ENCODE measurements around the gene NIPAL1.

NIPAL1 gene

DNA sequence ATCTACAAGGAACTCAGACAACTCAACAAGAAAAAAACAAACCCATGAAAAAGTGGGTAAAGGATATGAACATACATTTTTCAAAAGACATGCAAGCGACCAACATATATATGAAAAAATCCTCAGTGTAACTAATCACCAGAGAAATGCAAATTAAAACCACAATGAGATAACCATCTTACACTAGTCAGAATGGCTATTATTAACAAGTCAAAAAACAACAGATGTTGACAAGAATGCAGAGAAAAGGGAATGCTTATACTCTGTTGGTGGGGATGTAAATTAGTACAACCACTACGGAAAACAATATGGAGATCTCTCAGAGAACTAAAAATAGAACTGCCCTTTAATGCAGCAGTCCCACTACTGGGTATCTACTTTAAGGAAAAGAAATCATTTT is 12.1 kb downstream of the NIPAL1 start:
- DNase-seq, result no peak

DNA sequence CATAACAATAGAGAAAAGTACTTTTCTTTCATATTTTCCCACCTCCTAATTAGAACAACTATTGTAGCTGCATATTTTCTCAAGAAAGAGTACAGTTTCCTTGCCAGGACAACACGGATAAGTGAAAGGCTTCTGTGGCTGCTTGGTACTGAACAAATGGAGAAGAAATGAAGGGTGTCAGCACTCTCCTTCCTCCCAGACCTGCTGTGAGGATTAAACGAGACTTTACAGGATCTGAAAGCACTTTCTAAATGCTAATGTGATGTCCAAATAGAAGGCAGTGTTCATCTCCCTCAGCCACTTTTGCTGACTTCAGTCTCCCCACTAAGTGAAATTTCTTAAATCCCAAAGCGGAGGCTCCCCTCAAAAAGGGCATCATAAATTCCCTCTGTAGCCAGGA is 13.9 kb downstream of the NIPAL1 start:
- DNase-seq, result no peak

DNA sequence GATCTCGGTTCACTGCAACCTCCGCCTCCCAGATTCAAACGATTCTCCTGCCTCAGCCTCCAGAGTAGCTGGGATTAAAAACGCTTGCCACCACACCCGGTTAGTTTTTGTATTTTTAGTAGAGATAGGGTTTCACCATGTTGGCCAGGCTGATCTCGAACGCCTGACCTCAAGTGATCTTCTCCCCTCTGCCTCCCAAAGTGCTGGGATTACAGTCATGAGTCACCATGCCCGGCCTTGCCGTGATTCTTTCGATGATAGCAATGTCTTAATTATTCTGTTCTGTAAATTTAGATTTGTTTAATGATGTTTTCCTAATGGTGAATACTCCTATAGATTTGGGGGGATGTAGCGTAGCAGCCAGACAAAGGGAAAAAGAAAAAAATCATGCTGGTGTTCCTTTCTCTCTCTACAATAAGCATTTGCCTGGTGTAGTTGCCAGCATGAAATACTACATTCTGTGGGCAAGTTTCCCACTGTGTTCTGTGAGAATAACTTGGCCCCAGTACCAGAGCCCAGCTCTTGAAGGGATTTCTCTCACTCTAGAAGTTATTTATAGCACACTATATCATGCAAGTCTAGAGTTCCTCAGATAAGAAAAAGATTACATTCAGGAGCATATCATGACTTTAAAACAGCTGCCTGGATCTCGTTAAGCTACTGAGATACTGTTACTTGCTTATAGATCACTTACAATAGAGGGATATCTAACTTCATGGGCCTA is 15.4 kb downstream of the NIPAL1 start:
- no peak for DNase-seq

DNA sequence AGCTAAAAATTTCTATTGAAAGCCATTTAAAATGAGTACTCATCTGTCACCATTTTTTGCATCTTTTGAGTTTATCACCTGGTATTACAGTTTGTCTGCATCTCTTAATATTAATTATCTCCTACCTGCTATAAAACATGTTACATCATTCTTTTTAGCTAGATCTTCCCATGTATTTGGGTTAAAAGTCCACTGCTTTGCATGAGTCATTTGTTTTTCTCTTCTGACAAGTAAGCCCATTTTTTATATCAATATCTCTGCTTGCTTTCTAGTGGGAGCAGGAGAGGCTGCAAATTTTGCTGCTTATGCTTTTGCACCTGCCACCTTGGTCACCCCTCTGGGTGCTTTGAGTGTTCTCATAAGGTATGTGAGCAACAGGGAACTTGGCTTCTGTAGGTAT is 16.1 kb downstream of the NIPAL1 start:
- no peak for DNase-seq

DNA sequence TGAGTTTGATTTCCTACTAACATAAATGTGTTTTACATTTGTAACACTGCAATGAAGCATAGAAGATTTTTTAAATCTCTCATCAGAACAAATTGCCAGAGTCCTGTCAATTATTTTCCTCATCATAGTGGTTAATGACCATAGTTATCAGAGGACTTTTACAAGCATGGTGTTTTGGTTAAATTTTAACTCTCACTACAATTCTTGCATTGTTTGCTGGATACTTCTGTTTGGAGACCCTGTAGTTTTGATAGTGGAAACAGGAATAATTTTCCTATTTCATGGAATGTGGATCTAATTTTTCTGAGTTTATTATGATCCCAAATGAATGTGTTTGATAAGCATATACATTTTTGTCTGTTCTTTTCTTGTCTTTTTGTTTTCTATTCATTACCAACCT is 16.8 kb downstream of the NIPAL1 start:
- no peak for DNase-seq

DNA sequence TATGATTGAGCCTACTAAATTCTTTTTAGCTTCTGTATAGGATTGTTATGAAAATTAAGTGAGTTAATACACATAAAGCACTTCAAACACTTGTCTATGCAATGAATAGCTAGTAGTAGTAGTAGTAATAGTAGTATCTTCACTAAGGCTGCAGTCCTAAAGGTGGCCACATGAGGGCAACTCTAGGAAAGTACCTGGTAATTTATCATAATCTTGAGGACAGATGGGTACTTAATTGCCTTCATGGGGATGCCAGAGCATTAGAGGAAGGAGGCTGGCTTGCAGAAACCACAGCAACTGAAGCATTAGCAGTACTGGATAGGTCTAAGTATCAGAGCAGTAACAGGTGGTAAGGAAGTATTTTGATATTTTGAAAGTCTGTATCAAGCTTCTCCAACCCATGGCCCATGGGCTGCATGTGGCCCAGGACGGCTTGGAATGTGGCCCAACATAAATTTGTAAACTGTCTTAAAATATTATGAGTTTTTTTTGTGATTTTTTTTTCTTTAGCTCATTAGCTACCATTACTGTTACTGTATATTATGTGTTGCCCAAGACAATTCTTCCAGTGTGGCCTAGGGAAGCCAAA is 17.3 kb downstream of the NIPAL1 start:
- DNase-seq, result no peak

DNA sequence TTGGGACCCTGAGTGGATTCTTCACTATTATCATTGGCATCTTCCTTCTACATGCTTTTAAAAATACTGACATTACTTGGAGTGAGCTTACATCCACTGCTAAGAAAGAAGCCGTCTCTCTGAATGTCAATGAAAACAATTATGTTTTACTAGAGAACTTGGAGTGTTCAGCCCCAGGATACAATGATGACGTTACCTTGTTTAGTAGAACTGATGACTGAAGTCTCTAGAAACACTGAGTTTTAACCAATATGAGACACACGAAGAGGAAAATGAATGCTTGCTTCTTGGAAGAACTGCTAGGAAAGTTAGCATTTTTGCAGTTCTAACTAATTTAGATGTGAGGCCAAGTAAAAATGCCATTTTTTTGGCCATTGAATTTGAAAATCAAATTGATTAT is 19.4 kb downstream of the NIPAL1 start:
- no peak for DNase-seq

DNA sequence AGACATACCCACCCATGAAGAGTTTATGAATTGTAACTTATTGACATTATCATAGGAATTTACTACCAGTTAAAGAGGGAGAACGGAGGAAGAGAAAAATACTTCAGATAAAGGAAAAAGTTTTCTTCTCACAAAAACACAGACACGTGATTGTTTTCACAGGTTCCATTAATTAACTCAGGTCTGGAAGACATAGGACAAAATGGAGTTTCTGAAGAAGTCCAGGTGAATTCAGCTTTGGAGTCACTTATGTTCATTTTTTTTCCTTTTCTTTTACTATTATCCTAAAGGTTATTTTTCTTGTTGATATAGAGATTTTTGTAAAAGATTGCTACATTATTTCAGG is 20.5 kb downstream of the NIPAL1 start:
- no peak for DNase-seq

DNA sequence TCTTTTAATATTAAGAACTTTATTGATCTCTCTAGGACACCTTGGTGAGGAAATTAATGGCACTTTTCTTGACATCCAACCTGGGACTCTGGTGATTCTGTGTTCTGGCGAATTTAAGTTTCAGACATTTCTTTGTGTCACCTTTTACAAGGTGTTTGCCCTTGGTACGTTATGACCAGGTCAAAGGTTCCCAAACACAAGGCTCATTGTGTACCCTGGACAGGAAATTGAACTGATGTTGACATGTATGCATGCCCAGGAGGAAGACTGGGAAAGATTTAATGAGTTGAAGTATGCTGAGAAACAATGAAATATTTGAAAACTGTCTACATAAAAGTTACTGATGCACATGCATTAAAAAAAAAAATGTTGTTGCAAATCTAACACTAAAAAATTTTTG is 22.1 kb downstream of the NIPAL1 start:
- no peak for DNase-seq

DNA sequence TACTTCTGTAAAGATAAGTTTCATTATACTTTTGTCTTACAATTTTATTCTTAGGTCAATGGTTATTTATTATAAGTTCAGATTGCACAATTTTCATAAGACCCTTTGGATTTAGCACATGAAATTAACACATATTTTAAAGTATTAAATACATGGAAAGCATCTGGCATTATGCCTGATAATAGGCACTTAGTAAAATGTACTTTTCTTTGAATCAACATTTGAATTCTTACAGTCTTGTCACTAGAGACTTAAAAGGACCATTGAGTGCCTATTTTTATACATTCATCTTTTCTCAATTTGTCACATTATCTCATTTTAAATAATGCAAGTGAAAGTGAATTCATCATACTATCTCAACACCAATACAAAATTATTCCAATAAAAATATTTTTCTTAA is 23.0 kb downstream of the NIPAL1 start:
- no peak for DNase-seq

DNA sequence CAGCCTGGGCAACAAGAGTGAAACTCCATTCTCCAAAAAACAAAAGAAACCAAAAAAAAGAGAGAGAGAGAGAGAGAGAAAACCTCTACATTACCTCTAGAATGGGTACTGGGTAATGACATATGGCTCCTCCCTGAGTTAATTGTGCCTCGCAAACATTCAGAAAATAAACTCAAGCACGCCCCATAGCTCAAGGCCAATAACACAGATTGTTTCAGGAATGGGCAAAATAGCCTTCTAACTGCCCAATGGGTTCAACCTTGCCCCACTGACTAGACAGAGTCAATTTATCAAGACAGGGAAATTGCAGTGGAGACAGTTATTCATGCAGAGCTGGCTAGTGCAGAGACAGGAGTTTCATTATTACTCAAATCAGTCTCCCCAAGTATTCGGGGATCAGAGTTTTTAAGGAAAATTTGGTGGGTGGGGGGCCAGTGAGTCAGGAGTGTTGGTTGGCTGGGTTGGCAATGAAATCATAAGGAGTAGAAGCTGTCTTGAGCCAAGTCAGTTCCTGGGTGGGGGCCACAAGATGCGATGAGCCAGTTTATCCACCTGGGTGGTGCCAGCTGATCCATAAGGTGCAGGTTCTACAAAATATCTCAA is 25.1 kb downstream of the NIPAL1 start:
- no peak for DNase-seq

DNA sequence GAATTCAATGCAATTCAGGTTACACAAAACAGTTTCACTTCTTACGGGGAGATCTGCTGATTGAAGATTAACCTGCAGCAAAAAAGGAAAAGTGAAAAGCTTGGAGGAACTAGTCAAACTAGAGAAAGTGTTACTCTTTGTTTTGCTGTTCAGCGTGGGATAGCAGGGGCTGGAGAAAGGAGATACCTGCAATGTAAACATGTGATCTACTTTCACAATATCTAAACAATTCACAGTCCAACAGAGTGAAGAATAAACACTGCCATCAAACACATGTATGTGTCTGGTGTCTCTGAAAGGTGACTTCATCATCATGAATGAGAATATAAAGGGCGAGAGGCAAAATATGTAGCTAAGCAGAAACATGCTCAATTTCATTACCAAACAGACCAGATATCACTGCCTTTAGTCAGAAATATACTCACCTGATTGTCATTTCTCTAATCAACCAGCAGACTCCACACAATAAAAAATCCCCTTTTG is 26.4 kb downstream of the NIPAL1 start:
- no peak for DNase-seq

DNA sequence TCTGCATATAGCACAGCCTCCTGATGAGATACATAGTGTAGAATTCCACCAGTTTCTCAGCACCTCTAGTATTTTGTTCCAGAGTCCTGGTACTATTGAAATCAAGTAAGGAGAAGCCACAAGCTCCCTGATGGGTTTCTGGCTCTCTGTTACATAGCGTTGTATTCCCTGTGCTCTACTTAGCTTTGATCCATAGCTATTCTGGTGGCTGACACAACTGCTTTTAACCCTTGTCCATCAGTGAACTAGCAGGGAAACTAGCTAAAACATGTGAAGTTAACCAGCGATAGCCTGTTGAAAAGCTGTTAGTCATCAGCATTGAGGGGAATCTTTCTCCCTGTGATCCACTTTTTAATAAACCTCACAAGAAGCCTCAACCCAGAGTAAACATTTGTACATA is 26.9 kb downstream of the NIPAL1 start:
- DNase-seq, result no peak

DNA sequence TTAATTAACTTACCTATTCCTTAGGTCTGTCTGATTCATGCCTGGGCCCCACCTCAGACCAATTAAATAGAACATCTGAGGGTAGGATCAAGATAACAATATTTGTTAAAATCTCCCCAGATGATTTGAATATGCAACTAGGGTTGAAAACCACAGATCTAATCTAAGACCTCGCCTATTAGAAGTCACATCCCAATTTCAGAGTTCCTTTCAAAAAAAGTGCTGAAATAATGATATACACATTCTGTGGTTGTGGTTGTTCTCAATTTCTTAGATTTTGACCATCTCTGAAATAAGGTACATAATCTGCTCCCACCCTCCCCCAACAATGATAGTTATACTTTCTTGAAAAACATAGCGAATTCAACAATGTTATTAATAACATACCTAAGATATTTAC is 27.7 kb downstream of the NIPAL1 start:
- DNase-seq, result no peak

DNA sequence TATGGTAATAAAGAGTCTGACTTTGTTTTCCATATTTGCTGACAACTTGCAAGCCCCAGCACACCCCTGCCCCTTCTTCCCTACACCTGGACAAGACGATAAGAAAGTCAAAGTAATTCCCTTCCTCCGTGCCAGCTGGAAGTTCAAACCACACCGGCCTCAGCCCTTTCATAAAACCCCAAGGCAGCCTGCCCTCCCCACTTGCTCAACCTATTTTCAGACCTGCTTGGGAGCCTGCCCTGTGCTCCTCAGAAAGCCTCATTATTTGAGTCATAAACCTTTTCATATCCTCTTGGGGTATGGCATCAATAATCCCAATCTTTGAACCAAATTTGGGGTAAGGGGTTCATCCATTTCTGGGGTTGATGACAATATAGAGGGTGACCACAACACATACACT is 29.5 kb downstream of the NIPAL1 start:
- no peak for DNase-seq

DNA sequence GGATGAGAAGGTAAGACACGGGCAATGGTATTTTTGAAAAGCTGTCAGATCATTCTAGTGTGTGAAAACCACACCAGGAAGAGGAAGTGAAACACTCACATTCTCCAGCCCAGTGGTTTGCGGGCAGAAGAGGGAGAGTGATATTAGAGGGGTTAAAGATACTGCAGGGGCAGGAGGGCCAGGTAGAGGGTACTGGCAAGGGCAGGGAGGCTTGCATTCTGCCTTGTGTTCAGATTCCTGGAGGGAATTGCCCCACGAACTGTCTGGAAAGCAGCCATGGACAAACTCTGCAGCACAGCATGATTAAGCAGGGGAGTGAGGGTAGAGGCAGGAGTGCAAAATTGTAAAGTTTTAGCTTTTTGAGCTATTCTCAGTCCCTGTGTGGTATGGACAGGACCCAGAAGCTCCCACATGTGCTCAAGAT is 30.9 kb downstream of the NIPAL1 start:
- DNase-seq, result no peak

DNA sequence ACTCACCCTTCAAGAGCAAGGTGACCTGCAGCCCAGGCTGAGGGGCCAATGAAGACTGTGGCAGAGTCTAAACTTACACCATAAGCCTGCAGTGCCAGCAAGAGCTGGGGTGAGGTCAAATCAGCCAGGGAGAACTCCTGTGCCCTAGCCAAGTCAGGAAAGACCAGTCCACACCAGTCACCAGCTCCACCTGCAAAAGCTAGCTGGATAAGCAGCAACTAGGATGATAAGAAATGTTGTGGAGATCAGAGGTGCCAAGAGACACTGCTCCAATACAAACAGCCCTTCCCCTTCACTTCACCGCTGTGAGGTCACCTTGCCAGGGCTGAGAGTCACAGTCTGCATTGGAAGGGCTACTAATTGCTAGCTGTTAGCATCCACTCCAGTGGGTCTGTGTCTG is 31.3 kb downstream of the NIPAL1 start:
- no peak for DNase-seq

DNA sequence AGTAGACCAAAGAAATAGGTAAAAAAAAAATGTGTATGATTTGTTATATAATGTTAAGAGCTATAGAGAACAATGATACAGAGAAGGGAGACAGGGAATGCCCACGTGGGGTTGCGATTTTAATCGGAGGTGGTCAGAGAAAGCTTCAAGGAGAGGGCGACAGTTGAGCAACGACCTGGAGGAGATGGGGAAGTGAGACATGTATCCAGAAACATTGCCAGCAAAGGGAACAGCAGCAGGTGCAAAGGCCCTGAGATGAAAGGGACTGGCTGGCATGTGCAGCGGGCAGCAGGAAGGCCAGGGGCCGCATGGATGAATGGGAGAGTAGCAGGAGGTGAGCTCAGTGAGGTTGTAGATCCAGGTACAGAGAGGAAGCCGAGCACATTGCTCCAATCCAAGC is 32.9 kb downstream of the NIPAL1 start:
- DNase-seq, result no peak

DNA sequence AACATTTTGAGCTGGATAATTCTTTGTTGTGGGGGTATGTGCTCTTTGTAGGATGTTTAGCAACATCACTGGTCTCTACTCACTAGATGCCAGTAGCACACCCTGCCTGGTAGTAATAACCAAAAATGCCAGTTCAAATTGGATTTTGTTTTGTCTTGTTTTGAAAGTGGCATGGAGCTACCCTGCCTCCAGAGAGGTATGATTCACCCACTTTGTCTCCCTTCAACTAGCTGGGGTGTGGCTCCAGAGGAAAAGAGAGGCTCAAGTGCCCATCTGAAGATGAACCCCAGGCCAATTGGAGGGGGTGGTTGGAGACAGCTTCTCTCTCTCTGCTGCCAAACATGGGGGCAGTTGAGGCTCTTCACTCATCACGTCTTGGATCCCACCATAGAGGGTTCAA is 34.5 kb downstream of the NIPAL1 start:
- no peak for DNase-seq

DNA sequence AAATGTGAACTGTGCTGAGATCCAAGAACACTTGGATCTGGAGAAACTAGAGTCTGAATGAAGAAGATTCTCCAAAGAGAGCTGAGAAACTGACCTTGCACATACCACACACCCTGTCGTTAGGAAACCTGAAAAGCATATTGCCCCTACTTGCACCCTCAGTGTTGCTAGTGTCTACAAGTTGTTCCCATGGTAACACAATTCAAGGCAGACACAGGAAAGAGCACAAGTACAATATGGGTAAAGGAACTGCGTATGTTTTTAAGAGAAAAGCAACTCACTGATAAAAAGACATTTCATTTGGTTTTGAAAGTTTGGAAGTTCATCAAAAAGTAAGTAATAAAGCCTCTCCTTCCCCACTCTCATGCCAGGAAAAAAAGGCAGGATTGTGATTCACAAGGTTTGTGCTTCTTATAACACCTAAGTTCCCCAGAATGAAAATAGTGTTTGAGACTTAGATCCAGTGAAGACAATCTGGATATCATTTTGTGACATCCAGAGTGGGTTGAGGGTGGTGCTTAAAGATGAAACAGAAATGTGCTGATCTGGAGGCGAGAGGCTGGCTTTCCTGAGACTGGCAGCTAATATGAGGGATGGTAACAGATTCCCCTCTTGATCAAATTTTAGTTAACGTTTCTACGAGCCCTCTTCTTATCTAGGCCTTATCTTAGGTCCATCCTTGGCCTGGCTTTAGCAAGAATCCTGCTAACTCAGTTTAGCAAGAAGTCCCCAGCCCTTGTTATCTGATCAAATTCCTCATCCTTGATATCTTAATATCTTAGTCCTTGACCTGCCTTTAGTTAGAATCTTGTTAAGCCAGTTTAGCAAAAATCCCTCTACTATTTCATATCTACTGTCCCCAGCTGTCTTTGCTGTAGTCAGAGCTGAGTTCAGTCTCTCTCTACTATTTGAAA is 42.3 kb downstream of the NIPAL1 start:
- no peak for DNase-seq

DNA sequence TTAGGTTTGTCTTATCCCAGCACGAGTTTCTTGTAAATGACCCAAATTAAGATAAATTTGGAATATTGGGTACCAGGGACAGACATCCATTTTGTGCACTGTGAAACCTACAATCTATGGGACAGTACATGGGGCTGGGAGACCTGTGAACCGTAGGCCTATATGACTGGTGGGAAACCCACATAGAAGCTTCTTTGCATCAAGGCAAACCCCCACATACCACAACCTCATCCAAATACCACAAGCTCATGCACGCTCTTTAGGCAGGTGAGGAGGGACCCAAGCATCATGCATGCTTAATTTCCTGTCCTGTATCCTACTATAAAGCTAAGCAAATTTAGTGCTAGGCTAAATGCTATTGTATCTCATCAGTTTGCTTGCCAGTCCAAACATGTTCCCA is 47.8 kb downstream of the NIPAL1 start:
- no peak for DNase-seq

DNA sequence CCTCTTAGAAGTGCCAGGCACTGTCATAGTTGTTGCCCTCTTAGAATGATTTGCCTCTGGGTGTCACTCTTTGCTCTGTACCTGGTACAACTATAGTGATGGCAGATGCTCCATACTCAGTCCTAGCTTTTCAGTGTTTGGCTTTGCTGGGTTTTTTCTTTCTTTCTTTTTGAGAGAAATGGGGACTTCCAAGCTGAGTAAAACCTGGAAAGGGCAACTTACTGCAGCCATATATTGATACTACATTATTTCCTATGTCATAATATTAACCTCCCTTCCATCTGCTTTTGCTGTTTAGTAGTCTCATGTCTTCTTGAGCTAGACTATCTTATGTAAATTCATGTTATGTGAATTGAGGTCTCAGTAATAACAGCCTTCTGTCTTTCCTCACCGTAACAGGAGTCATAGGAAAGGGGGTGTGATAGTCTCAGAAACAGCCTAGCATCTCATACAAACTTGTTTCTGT is 49.0 kb downstream of the NIPAL1 start:
- no peak for DNase-seq

DNA sequence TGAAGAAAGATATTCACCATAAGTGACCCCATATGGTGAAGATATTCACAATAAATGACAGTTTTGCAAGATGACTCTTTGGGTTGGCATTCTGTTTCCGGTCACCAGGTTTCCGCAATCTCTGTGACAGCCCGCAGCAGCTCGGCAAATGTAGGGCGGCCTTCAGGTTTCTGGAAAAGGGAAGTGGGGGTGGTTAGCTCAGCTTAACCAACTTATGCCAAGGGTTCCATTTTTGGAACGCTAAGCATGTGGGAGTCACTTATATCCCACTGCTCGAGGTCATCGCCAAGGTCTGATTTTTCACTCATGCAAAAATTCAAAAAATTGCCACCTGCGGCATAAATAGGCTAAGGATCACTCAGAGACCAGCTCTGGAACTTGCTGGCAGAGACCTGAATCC is 51.0 kb downstream of the NIPAL1 start:
- no peak for DNase-seq

DNA sequence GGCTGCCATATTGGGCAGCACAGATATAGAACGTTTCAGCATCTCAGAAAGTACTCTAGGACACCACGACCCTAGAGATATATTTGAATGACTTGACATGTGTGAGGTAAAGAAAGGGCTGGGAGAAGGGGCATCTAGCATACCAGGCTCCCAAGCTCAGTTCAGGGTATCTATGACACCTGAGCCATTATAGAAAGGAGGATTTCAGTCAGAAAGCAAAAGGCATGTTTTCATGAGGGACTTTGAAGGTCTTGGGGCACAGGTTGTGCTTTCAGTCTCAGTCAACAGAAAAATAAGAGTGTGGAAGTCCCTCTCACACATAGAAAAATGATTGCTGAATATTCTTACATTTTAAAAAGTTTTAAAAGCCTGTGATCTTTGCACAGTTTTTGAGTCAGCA is 51.6 kb downstream of the NIPAL1 start:
- DNase-seq, result no peak

Measured in NCI-H1436 treated with DMSO at 0.1 percent for 48 hours (cell line).